Stimulated activated CD4-positive, alpha-beta T cell treated with anti-CD3 and anti-CD28 coated beads, Interleukin-2, amount 100 ng/mL, for 4 hours (primary cell): ENCODE results near the gene FADS6.

ENCODE experiments used
- DNase-seq: peaks from one replicate; pipeline ENCODE4 v3.0.0-alpha.2; 2020; ENCODE audit warnings: low read depth

The FADS6 gene

DNA sequence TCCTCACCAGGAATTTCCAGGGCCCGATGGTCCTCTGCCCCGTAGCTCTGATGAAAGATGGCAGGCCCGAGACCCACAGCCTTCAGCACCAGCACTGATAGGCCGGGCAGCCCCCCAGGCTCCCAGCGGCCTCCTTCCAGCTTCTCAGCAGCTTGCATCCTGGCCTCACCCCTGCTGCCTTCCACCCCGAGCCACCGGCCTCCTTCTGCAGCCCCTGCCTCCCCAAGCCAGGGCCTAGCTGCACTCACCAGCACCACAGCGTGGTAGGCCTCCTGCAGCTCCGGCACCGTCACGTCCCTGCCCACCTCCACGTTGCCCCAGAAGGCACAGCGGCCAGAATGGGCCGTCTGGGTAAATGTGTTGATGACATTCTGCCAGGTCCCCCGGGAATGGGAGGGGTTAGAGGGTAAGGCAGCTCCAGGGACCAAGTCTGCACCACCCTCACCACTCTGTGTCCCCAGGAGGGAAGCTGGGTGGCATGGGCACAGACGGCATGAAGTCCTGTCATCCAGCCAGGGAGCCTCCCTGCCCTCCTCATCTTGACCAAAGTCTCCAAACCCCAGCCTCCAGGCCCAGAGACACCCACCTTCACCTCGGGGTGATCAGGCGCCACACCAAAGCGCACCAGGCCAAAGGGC is 27.1 kb downstream of the FADS6 start:
- DNase-seq, result no peak

DNA sequence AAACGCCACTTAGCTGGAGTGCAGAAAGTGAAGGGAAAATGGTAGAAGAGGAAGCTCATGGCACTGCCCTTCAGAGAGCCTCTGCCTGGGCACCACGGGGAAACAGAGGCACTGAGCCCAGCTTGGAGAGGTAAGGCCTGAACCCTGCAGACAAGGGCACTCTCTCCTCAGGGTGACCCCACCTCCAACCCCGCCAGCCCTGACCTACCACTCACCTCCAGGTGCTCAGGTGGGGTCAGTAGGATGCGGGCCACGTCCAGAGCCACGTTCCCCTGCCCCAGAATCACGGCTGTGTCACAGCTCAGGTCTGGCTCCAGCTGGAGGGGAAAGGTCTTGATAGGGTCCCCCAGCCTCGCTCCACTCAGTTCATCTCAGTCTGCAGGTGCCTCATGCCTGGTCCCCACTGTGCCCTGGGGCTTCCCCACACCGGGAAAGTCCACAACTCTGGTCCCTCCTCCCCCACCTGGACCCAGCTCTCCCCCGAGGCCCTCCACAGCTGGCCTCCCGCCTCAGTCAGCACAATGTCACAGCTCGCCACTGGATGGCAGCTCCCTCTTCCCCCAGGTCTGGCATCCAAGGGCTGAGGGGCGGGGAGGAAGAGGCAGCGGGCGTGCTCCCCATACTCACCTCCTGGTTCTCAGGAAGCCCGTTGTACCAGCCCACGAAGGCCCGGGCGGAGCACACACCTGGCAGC is 27.8 kb downstream of the FADS6 start:
- no peak for DNase-seq

GRCh38 chr17:74864866-74865395 is 28.5 kb downstream of the FADS6 start:
- peak; percentile 46 for DNase-seq

GRCh38 chr17:74864297-74864865 is 29.1 kb downstream of the FADS6 start:
- no peak for DNase-seq

GRCh38 chr17:74863420-74864296 is 29.8 kb downstream of the FADS6 start:
- DNase-seq, result no peak

DNA sequence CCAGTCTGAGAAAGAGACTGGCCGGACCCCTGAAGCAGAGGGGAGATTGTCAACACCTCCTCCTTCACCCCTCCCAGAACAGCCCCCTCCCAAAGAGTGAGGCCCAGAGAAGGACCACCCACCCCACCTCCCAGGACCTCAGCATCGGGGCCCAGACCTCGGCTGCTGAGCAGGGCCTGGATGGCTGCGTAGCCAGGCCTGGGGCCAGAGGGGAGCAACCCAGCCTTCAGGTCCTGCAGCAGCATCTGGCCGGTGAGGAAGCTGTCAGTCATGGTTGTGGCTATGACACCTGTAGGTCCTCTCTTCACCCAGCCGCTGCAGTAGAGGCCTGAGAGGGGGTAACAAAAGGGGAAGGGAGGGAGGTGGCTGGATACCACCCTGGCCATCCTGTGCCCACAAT is 30.5 kb downstream of the FADS6 start:
- no peak for DNase-seq

DNA sequence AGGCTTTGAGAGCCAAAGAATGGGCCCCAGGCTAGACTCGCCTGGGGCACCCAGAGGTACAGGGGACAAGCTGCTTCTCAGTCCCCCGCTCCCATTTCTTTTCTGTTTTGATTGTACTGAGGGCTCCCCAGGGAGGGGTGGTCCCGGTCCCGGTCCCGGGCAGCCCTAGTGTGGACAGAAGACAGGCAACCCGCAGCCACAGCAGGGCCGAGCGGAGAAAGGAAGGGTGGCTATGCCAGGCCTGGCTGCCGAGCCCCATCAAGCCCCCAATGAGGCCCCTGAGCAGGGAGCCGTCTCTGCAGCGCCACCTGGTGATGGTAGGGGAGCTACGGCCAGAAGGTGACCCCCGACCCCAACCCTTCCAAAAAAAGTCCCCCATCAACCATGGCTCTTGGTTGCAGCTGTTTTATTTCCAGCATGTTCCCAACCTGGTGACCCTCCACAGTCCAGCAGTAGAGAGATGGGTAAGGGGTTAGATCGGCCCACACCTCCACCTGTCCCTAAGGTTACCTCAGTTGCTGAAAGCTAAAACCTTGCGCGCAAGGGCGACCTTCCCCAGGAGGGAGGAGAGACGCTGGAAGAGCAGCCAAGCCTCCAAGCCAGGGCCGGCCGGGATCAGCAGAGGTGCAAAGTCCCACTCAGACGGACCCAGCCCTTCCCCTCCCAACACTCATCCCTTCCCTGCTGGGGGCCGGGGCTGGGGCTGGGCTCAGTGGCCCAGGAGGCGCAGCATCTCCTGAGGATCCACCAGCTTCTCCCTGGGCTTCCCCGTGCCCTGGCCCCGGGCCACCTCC is 31.1 kb downstream of the FADS6 start:
- DNase-seq, result peak; percentile 57

DNA sequence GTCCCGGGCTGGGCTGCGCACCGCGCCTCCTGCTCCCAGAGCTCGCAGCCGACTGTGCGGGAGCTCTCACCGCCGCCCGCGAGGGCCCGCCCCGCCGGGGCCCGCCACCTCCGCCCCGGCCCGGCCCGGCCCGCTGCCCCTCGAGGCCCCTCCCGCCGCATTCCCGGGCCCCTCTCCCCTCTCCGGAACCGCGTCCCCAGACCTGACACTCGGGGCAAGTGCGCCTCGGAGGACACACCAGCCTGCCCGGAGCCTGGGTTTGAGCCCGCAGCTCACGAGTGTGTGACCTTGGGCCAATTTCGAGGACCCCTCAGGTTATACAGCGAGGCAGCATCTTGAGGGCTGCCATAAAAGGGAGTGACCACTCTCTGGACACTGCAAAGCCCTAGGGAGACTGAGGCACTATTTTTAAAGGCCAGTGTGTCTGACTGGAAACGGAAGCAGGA is 31.7 kb downstream of the FADS6 start:
- DNase-seq, result no peak

DNA sequence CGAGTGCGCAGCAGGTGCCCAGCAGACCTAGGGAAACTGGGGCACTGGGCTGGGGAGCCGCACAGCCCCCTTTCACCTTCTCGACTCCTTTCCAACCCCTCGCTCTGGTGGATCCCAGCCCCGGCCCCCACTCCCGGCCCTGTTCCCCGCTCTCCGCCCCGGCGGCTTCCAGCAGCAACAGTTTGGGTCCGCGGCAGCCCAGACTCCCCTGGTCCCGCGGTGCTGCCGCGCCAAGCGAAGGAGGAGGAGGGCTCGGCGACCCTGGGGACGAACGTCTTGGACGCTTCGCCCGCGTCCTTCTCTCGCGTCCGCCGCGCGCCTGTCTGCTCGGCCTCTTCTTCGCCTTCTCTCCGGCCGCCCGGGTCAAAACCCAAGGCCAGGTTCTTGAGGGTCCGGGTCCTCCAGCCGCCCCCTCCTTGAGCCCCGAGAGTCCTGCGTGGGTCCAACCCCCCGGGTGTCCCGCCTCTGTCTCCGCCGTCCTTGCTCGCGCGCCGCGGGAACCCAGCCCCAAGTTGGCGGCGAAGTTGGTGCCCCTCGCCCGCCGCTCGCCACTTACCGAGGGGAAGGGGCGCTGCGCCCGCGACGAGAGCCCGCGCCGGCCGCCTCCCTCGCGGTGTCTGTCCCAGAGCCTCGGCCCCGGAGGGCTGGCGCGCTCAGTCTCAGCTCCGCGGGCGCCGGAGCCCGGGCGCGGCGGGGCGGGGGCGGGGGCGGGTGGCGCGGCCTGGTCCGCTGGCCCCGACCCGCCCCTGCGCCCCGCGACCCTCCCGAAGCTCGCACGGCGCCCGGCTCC is 32.4 kb downstream of the FADS6 start:
- no peak for DNase-seq

GRCh38 chr17:74860229-74860871 is 33.1 kb downstream of the FADS6 start:
- DNase-seq, result no peak

GRCh38 chr17:74859459-74860228 is 33.8 kb downstream of the FADS6 start, which contains the start of gene GRIN2C:
GRIN2C (minus strand) TSS chr17:74859885; CDS start chr17:74855092, 4,793 bp downstream.
- no peak for DNase-seq

GRCh38 chr17:74858672-74859458 is 34.6 kb downstream of the FADS6 start:
- DNase-seq, result no peak

GRCh38 chr17:74857191-74857590 is 36.2 kb downstream of the FADS6 start:
- no peak for DNase-seq

- DNase-seq, result no peak
These were observed 37.3 kb downstream of the FADS6 start for GRCh38 chr17:74856112-74856511.

- no peak for DNase-seq
These were observed 38.1 kb downstream of the FADS6 start for GRCh38 chr17:74855323-74855722.

GRCh38 chr17:74854792-74855191 is 38.6 kb downstream of the FADS6 start:
- DNase-seq, result no peak

GRCh38 chr17:74853669-74854068 is 39.8 kb downstream of the FADS6 start:
- DNase-seq, result no peak

DNA sequence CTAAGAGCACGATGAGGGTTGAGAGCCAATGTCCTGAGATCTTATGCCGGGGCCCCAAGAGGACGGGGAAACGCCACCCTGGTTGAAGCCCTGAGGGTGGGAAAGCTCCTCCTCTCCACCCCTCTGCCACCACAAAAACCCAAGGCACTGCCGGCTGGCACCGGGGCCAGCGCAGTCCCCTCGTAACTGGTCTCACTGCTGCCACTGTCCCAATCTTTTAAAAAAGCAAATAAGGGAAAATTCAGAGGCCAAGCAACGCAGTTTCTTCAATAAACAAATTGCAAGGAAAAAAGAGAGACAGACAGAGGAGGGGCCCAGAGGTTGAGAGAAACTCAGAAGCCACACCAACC is 40.4 kb downstream of the FADS6 start:
- DNase-seq, result no peak
